ENCODE measurements around the gene HTR7. TPM values are rescaled to one million over a fixed set of nuclear protein-coding genes. Genes with fewer than 3 reads are reported as not detected.

The HTR7 gene
- total RNA-seq, 1 donor, result 0.86 TPM

GRCh38 chr10:90871766-90872647 lies 14.2 kb upstream of the HTR7 start, which contains the start of gene RPP30:
TSS of gene RPP30 (plus strand) at chr10:90871974. CDS start at chr10:90871987, 13 bp downstream.
- peak within 1 kb of the TSS; percentile 88 for H3K4me3 ChIP-seq (ENCODE audit: low read depth, low read length)
- peak; percentile 81 for DNase-seq (ENCODE audit: low read depth)
- no peak for TF ChIP-seq CTCF (IDR thresholded peaks at IDR 0.05; ENCODE audit: insufficient read depth, low read depth, low read length)

- DNase-seq (ENCODE audit: low read depth), result peak; percentile 86
- peak; percentile 59 for TF ChIP-seq CTCF (IDR thresholded peaks at IDR 0.05; ENCODE audit: insufficient read depth, low read depth, low read length)
These were observed 13.5 kb upstream of the HTR7 start for GRCh38 chr10:90871279-90871765.

GRCh38 chr10:90866050-90866598 lies 8.3 kb upstream of the HTR7 start:
- no peak for DNase-seq (ENCODE audit: low read depth)
- no peak for TF ChIP-seq CTCF (IDR thresholded peaks at IDR 0.05; ENCODE audit: insufficient read depth, low read depth, low read length)

More at GRCh38 chr10:90871279-90871765, 13.5 kb upstream of the HTR7 start:
- H3K4me3 ChIP-seq (ENCODE audit: low read depth, low read length), result peak overlapping the region; percentile 88

GRCh38 chr10:90865401-90865800 lies 7.6 kb upstream of the HTR7 start:
- no peak overlapping the region for H3K4me3 ChIP-seq (ENCODE audit: low read depth, low read length)
- TF ChIP-seq CTCF (IDR thresholded peaks at IDR 0.05; ENCODE audit: insufficient read depth, low read depth, low read length), result peak; percentile 44
- peak; percentile 59 for DNase-seq (ENCODE audit: low read depth)

More at GRCh38 chr10:90866050-90866598, 8.3 kb upstream of the HTR7 start:
- H3K4me3 ChIP-seq (ENCODE audit: low read depth, low read length), result no peak overlapping the region

- peak; percentile 58 for DNase-seq (ENCODE audit: low read depth)
- no peak overlapping the region for H3K4me3 ChIP-seq (ENCODE audit: low read depth, low read length)
These were observed 5.2 kb upstream of the HTR7 start for GRCh38 chr10:90862908-90863514.

More at GRCh38 chr10:90862908-90863514, 5.2 kb upstream of the HTR7 start:
- TF ChIP-seq CTCF (IDR thresholded peaks at IDR 0.05; ENCODE audit: insufficient read depth, low read depth, low read length), result peak; percentile 85
